Measurements from ENCODE around the gene ACYP1.

GRCh38 chr14:75088153-75088552 is 24.3 kb upstream of the ACYP1 start:
- TF ChIP-seq POLR2A (IDR thresholded peaks at IDR 0.05; ENCODE audit: extremely low read depth, insufficient read length), result no peak
- TF ChIP-seq, protein P1, sequence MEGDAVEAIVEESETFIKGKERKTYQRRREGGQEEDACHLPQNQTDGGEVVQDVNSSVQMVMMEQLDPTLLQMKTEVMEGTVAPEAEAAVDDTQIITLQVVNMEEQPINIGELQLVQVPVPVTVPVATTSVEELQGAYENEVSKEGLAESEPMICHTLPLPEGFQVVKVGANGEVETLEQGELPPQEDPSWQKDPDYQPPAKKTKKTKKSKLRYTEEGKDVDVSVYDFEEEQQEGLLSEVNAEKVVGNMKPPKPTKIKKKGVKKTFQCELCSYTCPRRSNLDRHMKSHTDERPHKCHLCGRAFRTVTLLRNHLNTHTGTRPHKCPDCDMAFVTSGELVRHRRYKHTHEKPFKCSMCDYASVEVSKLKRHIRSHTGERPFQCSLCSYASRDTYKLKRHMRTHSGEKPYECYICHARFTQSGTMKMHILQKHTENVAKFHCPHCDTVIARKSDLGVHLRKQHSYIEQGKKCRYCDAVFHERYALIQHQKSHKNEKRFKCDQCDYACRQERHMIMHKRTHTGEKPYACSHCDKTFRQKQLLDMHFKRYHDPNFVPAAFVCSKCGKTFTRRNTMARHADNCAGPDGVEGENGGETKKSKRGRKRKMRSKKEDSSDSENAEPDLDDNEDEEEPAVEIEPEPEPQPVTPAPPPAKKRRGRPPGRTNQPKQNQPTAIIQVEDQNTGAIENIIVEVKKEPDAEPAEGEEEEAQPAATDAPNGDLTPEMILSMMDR (IDR thresholded peaks at IDR 0.05; ENCODE audit: low read depth, low read length), result no peak
- TF ChIP-seq MAX (IDR thresholded peaks at IDR 0.05; ENCODE audit: low read depth, low read length), result no peak
